ENCODE measurements around the gene VWA5B1.

Gene VWA5B1

DNA sequence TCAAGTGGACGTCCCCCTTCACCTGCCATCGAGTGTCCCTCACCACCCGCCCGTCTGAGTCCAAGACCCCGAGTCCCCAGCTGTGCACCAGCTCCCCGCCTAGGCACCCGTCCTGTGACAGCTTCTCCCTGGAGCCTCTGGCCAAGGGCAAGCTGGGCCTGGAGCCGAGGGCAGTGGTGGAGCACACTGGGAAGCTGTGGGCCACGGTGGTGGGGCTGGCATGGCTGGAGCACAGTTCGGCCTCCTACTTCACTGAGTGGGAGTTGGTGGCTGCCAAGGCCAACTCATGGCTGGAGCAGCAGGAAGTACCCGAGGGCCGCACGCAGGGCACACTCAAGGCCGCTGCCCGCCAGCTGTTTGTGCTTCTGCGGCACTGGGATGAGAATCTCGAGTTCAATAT is 63.2 kb downstream of the VWA5B1 start:
- Histone ChIP-seq H3K36me3 (replicated peaks; ENCODE audit: insufficient read depth, low read length) (no peaks in the 10 kb centered on the region), H3K9me2 (replicated peaks; ENCODE audit: insufficient read depth, low read length) (no peaks in the 10 kb centered on the region), H2AFZ (ENCODE audit: low read length) (no peak overlapping the region), H3K27ac (ENCODE audit: low read length) (no peak overlapping the region), H3K9me3 (replicated peaks; ENCODE audit: insufficient read depth, low read length) (no peaks in the 10 kb centered on the region), H3K4me2 (ENCODE audit: low read depth, low read length) (no peak overlapping the region), H4K20me1 (ENCODE audit: insufficient read depth, low read length) (no peaks in the 10 kb centered on the region), H3K9ac (ENCODE audit: low read length) (no peak overlapping the region), H3K4me3 (ENCODE audit: low read length) (no peak overlapping the region), H3F3A (ENCODE audit: insufficient read depth, low read length) (no peaks in the 10 kb centered on the region), H3K4me1 (ENCODE audit: low read length) (no peaks in the 10 kb centered on the region), H3K79me2 (ENCODE audit: low read length) (no peaks in the 10 kb centered on the region), H3K27me3 (replicated peaks; ENCODE audit: insufficient read depth, low read length) (peaks cover 94% of the 10 kb centered on the region)
- TF ChIP-seq EZH2 (optimal IDR thresholded peaks at IDR 0.05; ENCODE audit: low read depth, low read length) = no peak
- DNase-seq = no peak

DNA sequence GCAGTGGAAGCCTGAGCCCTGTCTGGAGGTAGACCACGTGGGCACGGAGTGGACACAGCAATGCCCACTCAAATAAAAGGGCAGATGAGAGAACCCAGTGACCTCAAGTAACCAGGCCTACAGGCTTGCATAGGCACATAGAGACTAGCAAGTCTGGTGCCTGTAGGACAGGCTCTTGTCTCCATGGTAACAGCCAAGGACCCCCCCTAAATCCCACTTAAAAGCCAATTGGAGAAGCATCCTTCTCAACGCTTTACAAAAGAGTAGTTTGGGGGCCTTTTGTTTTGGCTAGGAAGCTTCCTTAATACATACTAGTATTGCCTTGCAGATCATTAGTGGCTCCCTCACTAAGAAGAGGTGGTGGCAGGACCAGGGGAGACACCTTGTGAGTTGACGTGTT is 63.9 kb downstream of the VWA5B1 start:
- Histone ChIP-seq H3K27ac (ENCODE audit: low read length) (no peak overlapping the region), H3K9ac (ENCODE audit: low read length) (no peak overlapping the region), H3K79me2 (ENCODE audit: low read length) (no peaks in the 10 kb centered on the region), H3K9me3 (replicated peaks; ENCODE audit: insufficient read depth, low read length) (no peaks in the 10 kb centered on the region), H3K4me1 (ENCODE audit: low read length) (no peaks in the 10 kb centered on the region), H4K20me1 (ENCODE audit: insufficient read depth, low read length) (no peaks in the 10 kb centered on the region), H3K4me2 (ENCODE audit: low read depth, low read length) (no peak overlapping the region), H3K4me3 (ENCODE audit: low read length) (no peak overlapping the region), H3K9me2 (replicated peaks; ENCODE audit: insufficient read depth, low read length) (no peaks in the 10 kb centered on the region), H3K36me3 (replicated peaks; ENCODE audit: insufficient read depth, low read length) (no peaks in the 10 kb centered on the region), H3F3A (ENCODE audit: insufficient read depth, low read length) (no peaks in the 10 kb centered on the region), H3K27me3 (replicated peaks; ENCODE audit: insufficient read depth, low read length) (peaks cover 96% of the 10 kb centered on the region), H2AFZ (ENCODE audit: low read length) (no peak overlapping the region)
- TF ChIP-seq EZH2phosphoT487 (IDR thresholded peaks at IDR 0.05; ENCODE audit: low read length) = no peak
- TF ChIP-seq EZH2 (optimal IDR thresholded peaks at IDR 0.05; ENCODE audit: low read depth, low read length) = no peak
- TF ChIP-seq, protein P1, sequence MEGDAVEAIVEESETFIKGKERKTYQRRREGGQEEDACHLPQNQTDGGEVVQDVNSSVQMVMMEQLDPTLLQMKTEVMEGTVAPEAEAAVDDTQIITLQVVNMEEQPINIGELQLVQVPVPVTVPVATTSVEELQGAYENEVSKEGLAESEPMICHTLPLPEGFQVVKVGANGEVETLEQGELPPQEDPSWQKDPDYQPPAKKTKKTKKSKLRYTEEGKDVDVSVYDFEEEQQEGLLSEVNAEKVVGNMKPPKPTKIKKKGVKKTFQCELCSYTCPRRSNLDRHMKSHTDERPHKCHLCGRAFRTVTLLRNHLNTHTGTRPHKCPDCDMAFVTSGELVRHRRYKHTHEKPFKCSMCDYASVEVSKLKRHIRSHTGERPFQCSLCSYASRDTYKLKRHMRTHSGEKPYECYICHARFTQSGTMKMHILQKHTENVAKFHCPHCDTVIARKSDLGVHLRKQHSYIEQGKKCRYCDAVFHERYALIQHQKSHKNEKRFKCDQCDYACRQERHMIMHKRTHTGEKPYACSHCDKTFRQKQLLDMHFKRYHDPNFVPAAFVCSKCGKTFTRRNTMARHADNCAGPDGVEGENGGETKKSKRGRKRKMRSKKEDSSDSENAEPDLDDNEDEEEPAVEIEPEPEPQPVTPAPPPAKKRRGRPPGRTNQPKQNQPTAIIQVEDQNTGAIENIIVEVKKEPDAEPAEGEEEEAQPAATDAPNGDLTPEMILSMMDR (IDR thresholded peaks at IDR 0.05; ENCODE audit: low read length) = no peak
- no peak for DNase-seq

DNA sequence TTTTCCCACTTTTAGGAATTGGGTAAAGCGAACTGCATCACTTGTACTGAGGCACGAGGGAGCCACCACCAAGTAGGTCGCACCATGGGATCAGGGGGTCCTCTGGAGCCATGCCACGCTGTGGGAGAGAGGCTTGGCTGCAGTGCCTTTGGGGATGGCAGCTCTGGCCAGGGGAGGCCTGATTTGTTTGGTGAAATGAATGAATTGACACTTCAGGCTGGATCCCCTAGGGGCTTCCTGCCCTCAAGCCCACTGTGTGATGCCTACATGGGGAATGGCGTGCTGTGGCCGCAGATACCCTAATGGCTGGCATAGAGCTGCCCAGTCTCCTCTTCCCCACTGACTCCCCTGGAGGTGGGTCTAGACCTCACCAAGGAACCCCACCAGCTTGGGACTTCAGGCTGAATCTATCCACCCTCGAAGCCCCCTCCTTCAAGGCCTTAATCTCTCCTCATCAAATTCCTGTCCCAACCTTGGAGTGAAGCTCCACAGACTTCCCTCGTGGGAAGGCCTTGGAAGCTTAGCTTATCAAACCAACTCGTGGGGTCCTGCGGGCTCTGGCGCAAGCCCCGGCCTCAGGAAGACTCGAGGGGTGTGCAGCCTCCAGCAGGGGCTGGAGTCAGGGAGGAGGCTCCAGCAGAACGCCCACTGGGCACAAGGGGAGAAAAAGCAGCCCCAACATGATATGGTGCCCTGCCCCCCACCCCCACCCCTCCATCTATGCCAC is 64.6 kb downstream of the VWA5B1 start:
- no peaks in the 10 kb centered on the region for H3F3A ChIP-seq (ENCODE audit: insufficient read depth, low read length)
- no peaks in the 10 kb centered on the region for H3K36me3 ChIP-seq (replicated peaks; ENCODE audit: insufficient read depth, low read length)

More for the DNA sequence above, 64.6 kb downstream of the VWA5B1 start:
- H3K27me3 ChIP-seq (replicated peaks; ENCODE audit: insufficient read depth, low read length) = peaks cover 96% of the 10 kb centered on the region
- H3K79me2 ChIP-seq (ENCODE audit: low read length) = no peaks in the 10 kb centered on the region
- H3K4me2 ChIP-seq (ENCODE audit: low read depth, low read length) = no peak overlapping the region
- no peak overlapping the region for H3K27ac ChIP-seq (ENCODE audit: low read length)
- no peaks in the 10 kb centered on the region for H3K9me2 ChIP-seq (replicated peaks; ENCODE audit: insufficient read depth, low read length)
- no peaks in the 10 kb centered on the region for H3K9me3 ChIP-seq (replicated peaks; ENCODE audit: insufficient read depth, low read length)
- TF ChIP-seq EZH2 (optimal IDR thresholded peaks at IDR 0.05; ENCODE audit: low read depth, low read length) = no peak
- TF ChIP-seq EZH2phosphoT487 (IDR thresholded peaks at IDR 0.05; ENCODE audit: low read length) = no peak
- TF ChIP-seq, protein P1 (IDR thresholded peaks at IDR 0.05; ENCODE audit: low read length) = no peak
- H3K4me3 ChIP-seq (ENCODE audit: low read length) = no peak overlapping the region
- no peak overlapping the region for H2AFZ ChIP-seq (ENCODE audit: low read length)
- H4K20me1 ChIP-seq (ENCODE audit: insufficient read depth, low read length) = no peaks in the 10 kb centered on the region
- DNase-seq = no peak
- H3K4me1 ChIP-seq (ENCODE audit: low read length) = no peaks in the 10 kb centered on the region
- H3K9ac ChIP-seq (ENCODE audit: low read length) = no peak overlapping the region
